ENCODE results near the gene LYG1. TPM values are rescaled to one million over a fixed set of nuclear protein-coding genes. Genes with fewer than 3 reads are reported as not detected.
A peak's percentile ranks its signal among the peaks of the same experiment; 100 is the strongest.
"Not testable (repeated sequence)": the region's sequence is repeated elsewhere in the genome, so short reads cannot be mapped to it uniquely, and the experiment has no call there.

The LYG1 gene
- total RNA-seq = 0.32 and 0.43 TPM in 2 replicates

- not testable (repeated sequence) for H3K4me3 ChIP-seq (ENCODE audit: low read depth, low read length); DNase-seq (ENCODE audit: low read depth)
These were observed at the start of gene LYG1 for GRCh38 chr2:99301097-99301496. Gene LYG1, minus strand, starts transcription at chr2:99301197. Its CDS starts 5,527 bp downstream, at chr2:99295670.

GRCh38 chr2:99350194-99350593 is 49.2 kb upstream of the LYG1 start:
- no peak overlapping the region for H3K4me3 ChIP-seq (ENCODE audit: low read depth, low read length)
- no peak for DNase-seq (ENCODE audit: low read depth)
- TF ChIP-seq CTCF (IDR thresholded peaks at IDR 0.05; ENCODE audit: insufficient read depth, low read depth, low read length) = no peak

DNA sequence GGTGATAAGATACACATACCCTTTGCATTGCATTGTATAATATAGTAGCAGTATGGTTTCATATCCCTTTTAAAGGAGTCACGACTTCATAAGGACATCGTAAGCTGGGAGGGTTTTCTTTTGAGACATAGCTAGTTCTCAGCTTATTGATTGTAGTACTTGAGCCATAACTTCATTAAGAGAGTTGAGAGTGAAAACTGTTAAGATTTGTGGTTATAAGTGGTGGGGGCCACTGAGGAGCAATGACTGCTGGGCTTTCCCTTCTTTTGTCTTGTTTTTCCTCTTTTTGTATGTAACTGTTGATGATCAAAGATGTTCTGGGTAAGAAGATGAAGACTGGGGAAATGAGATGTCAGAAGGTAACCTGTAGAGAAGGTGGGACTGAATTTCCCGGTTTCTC is 47.2 kb upstream of the LYG1 start:
- TF ChIP-seq CTCF (IDR thresholded peaks at IDR 0.05; ENCODE audit: insufficient read depth, low read depth, low read length) = no peak
- H3K4me3 ChIP-seq (ENCODE audit: low read depth, low read length) = no peak overlapping the region
- DNase-seq (ENCODE audit: low read depth) = no peak

- no peak overlapping the region for H3K4me3 ChIP-seq (ENCODE audit: low read depth, low read length)
- no peak for TF ChIP-seq CTCF (IDR thresholded peaks at IDR 0.05; ENCODE audit: insufficient read depth, low read depth, low read length)
- no peak for DNase-seq (ENCODE audit: low read depth)
These were observed 45.2 kb upstream of the LYG1 start for GRCh38 chr2:99346218-99346617.

- not testable (repeated sequence) for DNase-seq (ENCODE audit: low read depth); H3K4me3 ChIP-seq (ENCODE audit: low read depth, low read length)
These were observed 44.4 kb upstream of the LYG1 start for GRCh38 chr2:99345446-99345845.

DNA sequence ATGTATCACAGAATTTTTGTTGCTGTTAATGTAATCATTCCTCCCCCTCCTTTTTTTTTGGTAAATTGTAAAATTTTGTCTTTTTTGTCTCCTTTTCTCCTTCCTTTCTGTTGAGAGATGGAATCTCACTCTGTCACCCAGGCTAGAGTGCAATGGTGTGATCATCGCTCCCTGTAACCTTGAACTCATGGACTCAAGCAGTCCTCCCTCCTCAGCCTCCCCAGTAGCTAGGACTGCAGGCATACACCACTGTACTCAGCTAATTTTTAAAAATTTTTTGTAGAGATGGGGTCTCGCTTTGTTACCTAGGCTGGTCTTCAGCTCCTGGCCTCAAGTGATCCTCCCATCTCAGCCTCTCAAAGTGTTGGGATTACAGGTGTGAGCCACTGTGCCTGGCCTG is 41.5 kb upstream of the LYG1 start:
- no peak for DNase-seq (ENCODE audit: low read depth)
- no peak overlapping the region for H3K4me3 ChIP-seq (ENCODE audit: low read depth, low read length)
- TF ChIP-seq CTCF (IDR thresholded peaks at IDR 0.05; ENCODE audit: insufficient read depth, low read depth, low read length) = no peak

DNA sequence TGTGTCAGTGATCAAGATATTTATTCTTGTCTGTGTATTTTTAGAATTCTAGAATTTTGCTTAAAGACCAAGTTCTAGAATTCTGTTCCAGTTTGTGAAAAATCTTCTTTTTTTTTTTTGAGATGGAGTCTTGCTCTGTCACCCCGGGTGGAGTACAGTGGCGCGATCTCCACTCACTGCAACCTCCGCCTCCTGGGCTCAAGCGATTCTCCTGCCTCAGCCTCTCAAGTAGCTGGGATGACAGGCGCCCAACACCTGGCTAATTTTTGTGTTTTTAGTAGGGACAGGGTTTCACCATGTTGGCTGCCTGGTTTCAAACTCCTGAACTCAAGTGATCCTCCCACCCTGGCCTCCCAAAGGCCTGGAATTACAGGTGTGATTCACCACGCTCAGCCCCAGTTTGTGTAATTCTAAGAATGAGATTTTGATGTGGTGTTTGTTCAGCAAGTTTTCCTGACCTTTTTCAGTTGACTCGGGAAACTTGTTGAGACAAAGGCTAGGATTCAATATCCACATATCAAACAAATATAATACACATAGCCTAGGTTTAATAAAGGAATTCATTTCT is 39.8 kb upstream of the LYG1 start:
- H3K4me3 ChIP-seq (ENCODE audit: low read depth, low read length) = no peak overlapping the region
- no peak for DNase-seq (ENCODE audit: low read depth)
- TF ChIP-seq CTCF (IDR thresholded peaks at IDR 0.05; ENCODE audit: insufficient read depth, low read depth, low read length) = no peak

- DNase-seq (ENCODE audit: low read depth) = peak; percentile 36
- TF ChIP-seq CTCF (IDR thresholded peaks at IDR 0.05; ENCODE audit: insufficient read depth, low read depth, low read length) = no peak
- peak overlapping the region; percentile 90 for H3K4me3 ChIP-seq (ENCODE audit: low read depth, low read length)
These were observed 37.1 kb upstream of the LYG1 start for GRCh38 chr2:99338029-99338585.
